Mesenchymal stem cell (in vitro differentiated cells and primary cell): ENCODE measurements around the gene NDST3. TPM values are rescaled to one million over a fixed set of nuclear protein-coding genes. Genes with fewer than 3 reads are reported as not detected.

Source experiments
- DNase-seq: peaks from one replicate; pipeline ENCODE4 v3.0.0-alpha.2; 2013
- H2AFZ ChIP-seq: one replicate; pipeline ENCODE4 v1.6.1; 2013; ENCODE audit warnings: low read depth, mild to moderate bottlenecking, control low read depth, inconsistent platforms, low read length, moderate library complexity
- H2AK5ac ChIP-seq: 2 replicates; pipeline ENCODE4 v1.6.1; 2013; ENCODE audit warnings: low read length, moderate library complexity, mild to moderate bottlenecking, inconsistent platforms; ENCODE audit not compliant: severe bottlenecking
- H2BK120ac ChIP-seq: one replicate; pipeline ENCODE4 v1.6.1; 2013; ENCODE audit warnings: low read depth, mild to moderate bottlenecking, inconsistent platforms, low read length, moderate library complexity
- H2BK12ac ChIP-seq, 2 experiments: one replicate each; pipeline ENCODE4 v1.6.1; 2013; ENCODE audit warnings: inconsistent platforms in 2 of 2, low read length in 2 of 2, mild to moderate bottlenecking in 2 of 2, moderate library complexity in 2 of 2, control low read depth in 1 of 2
- H2BK15ac ChIP-seq: one replicate; pipeline ENCODE4 v1.6.1; 2013; ENCODE audit warnings: mild to moderate bottlenecking, low read depth, inconsistent platforms; ENCODE audit not compliant: poor library complexity, severe bottlenecking
- H2BK5ac ChIP-seq: 2 replicates; pipeline ENCODE4 v1.6.1; 2013; ENCODE audit warnings: low read depth, mild to moderate bottlenecking, low read length, control low read depth, inconsistent platforms; ENCODE audit not compliant: poor library complexity, severe bottlenecking
- H3K14ac ChIP-seq, 2 experiments: one replicate each; pipeline ENCODE4 v1.6.1; 2013; ENCODE audit warnings: inconsistent platforms in 2 of 2, low read length in 2 of 2, control low read depth in 1 of 2, mild to moderate bottlenecking in 1 of 2, moderate library complexity in 1 of 2
- H3K18ac ChIP-seq, 2 experiments: one replicate each; pipeline ENCODE4 v1.6.1; 2013; ENCODE audit warnings: inconsistent platforms in 2 of 2, low read length in 2 of 2, control low read depth in 1 of 2, low read depth in 1 of 2, mild to moderate bottlenecking in 1 of 2
- H3K23ac ChIP-seq, 2 experiments: one replicate each; pipeline ENCODE4 v1.6.1; 2013; ENCODE audit warnings: inconsistent platforms in 2 of 2, low read length in 2 of 2, mild to moderate bottlenecking in 2 of 2, moderate library complexity in 2 of 2, control low read depth in 1 of 2
- H3K27ac ChIP-seq: 2 replicates; pipeline ENCODE4 v1.5.1; 2013; ENCODE audit warnings: mild to moderate bottlenecking, moderate library complexity, low read length, control low read depth, inconsistent platforms; ENCODE audit not compliant: poor library complexity, severe bottlenecking
- H3K27me3 ChIP-seq, 2 experiments: 2 replicates each; pipeline versions ENCODE4 v1.6.1 to v1.7.0; 2013; ENCODE audit warnings: low read length in 2 of 2, mild to moderate bottlenecking in 2 of 2, moderate library complexity in 2 of 2, control low read depth in 1 of 2, inconsistent platforms in 1 of 2; ENCODE audit not compliant: control insufficient read depth in 1 of 2, insufficient read depth in 1 of 2
- H3K36me3 ChIP-seq, 2 experiments: 2 replicates each; pipeline versions ENCODE4 v1.6.1 to v1.7.0; 2013; ENCODE audit warnings: low read length in 2 of 2, control low read depth in 1 of 2, inconsistent platforms in 1 of 2, low read depth in 1 of 2, mild to moderate bottlenecking in 1 of 2; ENCODE audit not compliant: insufficient read depth in 2 of 2, control insufficient read depth in 1 of 2
- H3K4ac ChIP-seq, 2 experiments: one replicate each; pipeline ENCODE4 v1.6.1; 2013; ENCODE audit warnings: inconsistent platforms in 2 of 2, low read length in 2 of 2, mild to moderate bottlenecking in 2 of 2, moderate library complexity in 2 of 2, control low read depth in 1 of 2, low read depth in 1 of 2
- H3K4me1 ChIP-seq: 2 replicates; pipeline ENCODE4 v1.6.1; 2013; ENCODE audit warnings: low read depth, low read length, control low read depth; ENCODE audit not compliant: control insufficient read depth, insufficient read depth
- H3K4me2 ChIP-seq: 2 replicates; pipeline ENCODE4 v1.6.1; 2013; ENCODE audit warnings: low read length, mild to moderate bottlenecking, inconsistent platforms; ENCODE audit not compliant: poor library complexity, severe bottlenecking
- H3K4me3 ChIP-seq, 2 experiments: 2 replicates each; pipeline versions ENCODE4 v1.5.1 to v1.7.0; 2013; ENCODE audit warnings: low read length in 2 of 2, mild to moderate bottlenecking in 2 of 2, control low read depth in 1 of 2, low read depth in 1 of 2; ENCODE audit not compliant: insufficient read depth in 1 of 2
- H3K79me1 ChIP-seq: replicated peaks from 2 replicates; pipeline ENCODE4 v1.6.1; 2013; ENCODE audit warnings: mild to moderate bottlenecking, control low read depth, low read length, inconsistent platforms; ENCODE audit not compliant: poor library complexity, severe bottlenecking
- H3K9ac ChIP-seq: 2 replicates; pipeline ENCODE4 v1.7.0; 2013; ENCODE audit warnings: mild to moderate bottlenecking, low read length, moderate library complexity
- H3K9me3 ChIP-seq: 2 replicates; pipeline ENCODE4 v1.7.0; 2013; ENCODE audit warnings: mild to moderate bottlenecking, low read length; ENCODE audit not compliant: control insufficient read depth
- H4K8ac ChIP-seq: one replicate; pipeline ENCODE4 v1.6.1; 2013; ENCODE audit warnings: inconsistent platforms, mild to moderate bottlenecking, low read length, moderate library complexity
- H4K91ac ChIP-seq: one replicate; pipeline ENCODE4 v1.6.1; 2013; ENCODE audit warnings: mild to moderate bottlenecking, low read length, inconsistent platforms
- WGBS: methylation state at CpG from one replicate; pipeline ENCODE4 v1.1.7; 2013; ENCODE audit warnings: mixed read lengths; 5-methylcytosine and 5-hydroxymethylcytosine counted together
- polyA plus RNA-seq, 2 experiments: library from polyadenylated mRNA; stranded (reverse); fragments of 200-250 nt; gene quantifications; one replicate each; pipeline ENCODE4 v1.2.3, GENCODE V29; 2013

Gene NDST3
- polyA plus RNA-seq (2013, experiment 1 of 2), result 1.9 TPM
- 2.1 TPM for polyA plus RNA-seq (2013, experiment 2 of 2)

DNA sequence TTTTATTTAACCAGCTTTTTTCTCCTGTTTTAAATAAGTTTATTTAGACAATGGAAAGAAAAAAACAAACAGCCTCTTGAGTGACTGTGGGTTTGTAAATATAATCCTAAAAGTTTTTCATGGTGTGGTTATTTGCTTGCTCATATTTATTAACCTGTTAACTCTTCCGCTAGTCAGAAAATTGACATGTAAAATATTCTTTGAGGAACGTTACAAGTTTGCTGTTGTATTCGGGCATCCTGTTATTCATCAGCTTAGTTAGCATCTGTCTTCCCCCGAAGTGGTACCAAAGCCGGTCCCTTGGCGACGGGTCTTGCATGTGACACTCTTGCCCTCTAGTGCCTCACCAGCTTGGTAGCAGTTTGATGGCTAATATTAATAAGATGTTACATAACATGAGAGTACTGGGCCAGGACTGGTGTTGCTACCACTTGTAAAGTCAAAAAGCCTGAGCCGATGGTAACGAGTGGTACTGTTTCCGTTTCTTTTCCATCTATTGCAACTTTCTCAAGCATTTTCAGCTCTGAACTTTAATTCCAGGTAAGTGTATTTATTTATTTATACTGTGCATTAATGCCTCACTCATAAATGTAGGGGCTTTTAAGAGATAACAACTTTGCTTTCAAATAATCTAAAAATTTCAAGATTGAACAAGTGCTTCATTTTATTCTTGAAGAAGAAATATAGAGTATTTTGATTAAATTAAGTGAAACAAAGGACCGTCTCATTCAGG, at the start of gene NDST3:
Gene NDST3, plus strand, starts transcription at position 434 of the 733 bp plus-strand sequence. CDS start 19,425 bp downstream, outside the sequence.
- H3K79me1 ChIP-seq, result no peaks in the 10 kb centered on the region
- H2BK12ac ChIP-seq, result peak within 1 kb of the TSS; percentile 71 to 77
- H3K36me3 ChIP-seq, result no peaks in the 10 kb centered on the region
- no peaks in the 10 kb centered on the region for H3K9me3 ChIP-seq
- peak within 1 kb of the TSS; percentile 73 to 96 for H3K4ac ChIP-seq
- H3K18ac ChIP-seq, result peak within 1 kb of the TSS; percentile 96 to 99
- H3K4me2 ChIP-seq, result peak within 1 kb of the TSS; percentile 89
- H4K8ac ChIP-seq, result peak within 1 kb of the TSS; percentile 95
- peak within 1 kb of the TSS; percentile 98 for H2AFZ ChIP-seq
- H2BK120ac ChIP-seq, result peak within 1 kb of the TSS; percentile 100
- peak; percentile 85 for DNase-seq
- peak within 1 kb of the TSS; percentile 73 for H2BK5ac ChIP-seq
- peaks cover 3% of the 10 kb centered on the region for H3K4me1 ChIP-seq
- peak within 1 kb of the TSS; percentile 97 for H2BK15ac ChIP-seq
- H3K27ac ChIP-seq, result peak within 1 kb of the TSS; percentile 28
- H3K23ac ChIP-seq, result peak within 1 kb of the TSS in 1 of 2 experiments; percentile 89
- H3K14ac ChIP-seq, result peak within 1 kb of the TSS in 1 of 2 experiments; percentile 65
- no peak within 1 kb of the TSS for H3K9ac ChIP-seq
- peak within 1 kb of the TSS; percentile 96 for H4K91ac ChIP-seq
- H3K27me3 ChIP-seq, result peaks cover 0 to 46% of the 10 kb centered on the region in 2 experiments
- no peak within 1 kb of the TSS for H2AK5ac ChIP-seq
- 18% methylated on average over 10 of the region's 11 CpGs for WGBS
- H3K4me3 ChIP-seq, result peak within 1 kb of the TSS; percentile 70 to 87

DNA sequence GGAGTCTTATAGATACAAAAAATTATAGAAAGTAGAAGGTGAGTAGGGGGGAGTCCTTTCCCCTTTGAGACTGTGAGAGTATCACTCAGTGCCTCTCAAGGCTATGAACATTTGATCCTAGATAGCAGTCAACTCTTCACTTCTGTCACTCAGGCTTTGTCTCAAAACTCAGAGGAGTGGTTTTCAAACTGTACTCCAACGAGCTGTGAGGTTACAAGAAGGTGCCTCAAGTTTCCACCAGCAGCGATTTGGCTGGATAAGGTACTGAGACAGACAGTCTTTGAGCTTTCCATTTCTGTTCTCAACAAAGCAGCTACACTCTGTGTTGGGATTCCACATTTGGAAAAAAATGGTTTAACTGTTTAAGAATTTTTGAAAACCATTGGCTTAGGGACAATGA, 48.0 kb upstream of the NDST3 start:
- H3K18ac ChIP-seq, result peak overlapping the region in 1 of 2 experiments; percentile 18
- no peaks in the 10 kb centered on the region for H3K27me3 ChIP-seq
- H3K36me3 ChIP-seq, result no peaks in the 10 kb centered on the region
- no peak overlapping the region for H3K27ac ChIP-seq
- no peak overlapping the region for H3K14ac ChIP-seq
- no peak overlapping the region for H2BK15ac ChIP-seq
- no peak overlapping the region for H3K4ac ChIP-seq
- no peak overlapping the region for H3K4me3 ChIP-seq
- no peak for DNase-seq
- H3K4me2 ChIP-seq, result no peak overlapping the region
- no peak overlapping the region for H2AFZ ChIP-seq
- H2BK5ac ChIP-seq, result no peak overlapping the region
- H3K23ac ChIP-seq, result no peak overlapping the region
- no peaks in the 10 kb centered on the region for H3K79me1 ChIP-seq
- no peak overlapping the region for H2AK5ac ChIP-seq
- H2BK120ac ChIP-seq, result no peak overlapping the region
- H3K9ac ChIP-seq, result no peak overlapping the region
- WGBS, result 92% methylated on average over 2 of the region's 2 CpGs
- no peaks in the 10 kb centered on the region for H3K4me1 ChIP-seq
- H2BK12ac ChIP-seq, result peak overlapping the region in 1 of 2 experiments; percentile 12
- H4K91ac ChIP-seq, result no peak overlapping the region
- H4K8ac ChIP-seq, result no peak overlapping the region
- H3K9me3 ChIP-seq, result no peaks in the 10 kb centered on the region

DNA sequence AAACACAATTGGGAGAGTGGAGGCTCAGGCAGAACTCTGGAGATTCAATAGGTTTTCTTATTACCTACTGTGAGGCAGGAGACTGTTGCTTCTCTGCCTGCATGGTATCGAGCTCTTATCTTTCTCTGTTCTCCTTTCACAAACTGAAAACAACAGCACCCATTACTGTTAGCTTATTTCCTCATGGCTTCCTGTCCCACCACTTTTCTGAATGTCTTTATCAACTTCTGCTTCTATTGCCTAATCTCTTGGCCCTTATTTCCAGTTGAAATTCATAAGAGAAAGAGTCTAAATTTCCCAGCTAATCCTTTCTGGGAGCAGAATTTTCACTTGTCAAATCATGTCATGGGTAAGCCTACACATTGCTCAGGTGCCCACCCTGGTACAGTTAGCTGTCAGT, 46.8 kb upstream of the NDST3 start:
- Histone ChIP-seq H3K79me1 (no peaks in the 10 kb centered on the region), H3K27ac (no peak overlapping the region), H2BK120ac (no peak overlapping the region), H3K23ac (no peak overlapping the region), H3K4me3 (no peak overlapping the region), H2BK5ac (no peak overlapping the region), H3K9me3 (no peaks in the 10 kb centered on the region), H3K36me3 (no peaks in the 10 kb centered on the region), H4K91ac (no peak overlapping the region), H3K27me3 (no peaks in the 10 kb centered on the region), H3K9ac (no peak overlapping the region), H3K4me1 (no peaks in the 10 kb centered on the region), H3K4ac (no peak overlapping the region), H4K8ac (no peak overlapping the region), H3K18ac (no peak overlapping the region), H3K14ac (no peak overlapping the region), H2AFZ (no peak overlapping the region), H3K4me2 (no peak overlapping the region), H2AK5ac (no peak overlapping the region), H2BK15ac (no peak overlapping the region), H2BK12ac (no peak overlapping the region)
- DNase-seq, result no peak
- 74% methylated on average over 1 of the region's 1 CpG for WGBS

DNA sequence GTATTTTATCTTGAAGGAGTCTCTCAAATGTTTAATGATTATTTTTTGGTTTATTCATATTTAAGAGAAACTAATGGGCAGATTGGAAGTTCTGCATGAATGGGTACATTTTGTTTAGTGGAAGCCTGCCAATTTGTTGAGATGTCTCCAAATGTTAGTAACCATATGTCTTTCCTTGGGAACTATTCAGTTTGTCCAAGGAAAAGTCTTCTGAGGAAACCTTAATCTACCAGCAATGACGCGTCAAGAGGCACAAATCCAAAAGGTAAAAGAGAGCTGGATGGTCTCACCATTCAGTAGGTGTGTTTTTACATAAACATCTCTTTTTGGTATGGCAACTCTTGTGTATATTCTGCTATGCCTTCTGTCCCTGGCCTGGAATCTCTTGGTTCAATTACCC, 37.4 kb upstream of the NDST3 start:
- no peaks in the 10 kb centered on the region for H3K9me3 ChIP-seq
- WGBS, result 90% methylated on average over 2 of the region's 2 CpGs
- H3K14ac ChIP-seq, result no peak overlapping the region
- H2AK5ac ChIP-seq, result no peak overlapping the region
- H3K4me3 ChIP-seq, result no peak overlapping the region
- no peak overlapping the region for H3K27ac ChIP-seq
- H2BK12ac ChIP-seq, result no peak overlapping the region
- DNase-seq, result no peak
- no peak overlapping the region for H3K4me2 ChIP-seq
- H2BK5ac ChIP-seq, result no peak overlapping the region
- no peak overlapping the region for H4K8ac ChIP-seq
- H3K9ac ChIP-seq, result no peak overlapping the region
- H3K27me3 ChIP-seq, result no peaks in the 10 kb centered on the region
- no peak overlapping the region for H3K23ac ChIP-seq
- H3K79me1 ChIP-seq, result no peaks in the 10 kb centered on the region
- no peak overlapping the region for H4K91ac ChIP-seq
- H3K18ac ChIP-seq, result no peak overlapping the region
- H2BK15ac ChIP-seq, result no peak overlapping the region
- no peak overlapping the region for H3K4ac ChIP-seq
- no peak overlapping the region for H2AFZ ChIP-seq
- no peaks in the 10 kb centered on the region for H3K36me3 ChIP-seq
- no peak overlapping the region for H2BK120ac ChIP-seq
- no peaks in the 10 kb centered on the region for H3K4me1 ChIP-seq
